Measurements from ENCODE around the gene ZNF10.

Gene ZNF10

DNA sequence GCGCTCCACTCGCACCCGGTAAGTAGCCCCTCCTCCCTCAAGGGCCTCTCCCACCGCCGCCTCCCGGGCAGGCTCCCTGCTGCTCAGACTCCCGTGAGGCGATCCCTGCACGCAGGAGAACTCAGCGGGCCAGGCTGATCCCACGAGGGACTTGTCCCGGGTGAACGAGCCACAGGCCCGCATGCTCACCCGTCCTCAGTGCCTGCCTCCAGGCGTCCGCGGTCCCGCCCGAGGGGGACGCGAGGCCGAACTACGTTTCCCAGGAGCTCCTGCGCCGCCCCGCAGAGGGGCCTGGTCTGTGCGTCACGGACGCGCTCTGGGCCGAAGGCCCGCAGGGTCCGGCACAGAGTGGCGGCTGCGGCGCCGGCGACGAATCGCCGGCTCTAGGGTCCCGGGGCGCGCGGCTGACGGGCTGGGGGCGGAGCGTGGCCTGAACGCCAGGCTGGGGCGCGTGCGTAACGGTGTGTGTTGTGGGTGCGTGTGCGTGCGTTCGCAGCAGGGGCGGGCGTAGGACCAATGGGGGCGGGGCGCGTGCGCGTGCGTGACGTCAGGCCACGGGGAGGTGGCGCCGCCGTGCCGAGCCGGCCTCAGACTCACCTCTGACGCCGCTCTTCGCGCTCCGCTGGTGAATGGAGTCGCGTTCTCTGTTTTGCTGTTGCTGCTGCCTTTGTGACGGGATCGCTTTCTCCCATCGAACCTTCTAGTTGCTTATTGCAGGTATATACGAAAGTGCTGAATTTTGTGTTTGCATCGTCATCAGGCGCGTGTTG is at the start of gene ZNF10, which contains the start of gene ZNF891:
TSS of gene ZNF10 (plus strand) at position 590 of the 770 bp plus-strand sequence. CDS start 13,866 bp downstream, outside the sequence.
TSS of gene ZNF891 (minus strand) at position 237 of the 770 bp plus-strand sequence. CDS start 8,356 bp downstream, outside the sequence.
- DNase-seq (ENCODE audit: low read depth): peak; percentile 93

DNA sequence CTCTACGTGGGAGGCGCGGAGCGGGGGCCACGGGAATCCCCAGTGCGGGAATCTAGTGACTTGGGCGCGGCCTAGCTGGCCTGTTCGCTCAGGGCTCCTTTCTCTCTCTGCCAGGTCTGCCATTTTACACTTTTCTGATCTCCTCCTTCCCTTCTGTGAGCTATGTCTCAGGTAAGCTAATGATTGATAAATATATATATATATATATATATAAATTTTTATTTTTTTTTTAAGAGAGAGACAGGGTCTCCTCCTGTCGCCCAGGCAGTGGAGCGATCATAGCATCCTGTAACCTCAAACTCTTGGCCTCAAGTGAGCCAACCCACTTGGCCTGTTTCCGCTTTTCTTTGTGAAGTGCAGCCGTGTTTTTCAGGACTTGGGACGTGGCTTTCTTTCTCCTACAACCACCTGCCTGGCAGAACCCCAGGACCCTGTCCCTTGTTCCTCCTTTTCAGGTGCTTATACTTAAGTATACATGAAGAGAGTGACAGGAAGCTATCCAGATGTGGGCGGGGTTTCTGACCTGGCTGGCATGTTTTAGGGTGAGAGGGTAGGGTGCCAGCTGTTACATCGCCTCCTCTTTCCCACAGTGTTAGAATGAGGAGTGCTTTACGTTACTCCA is 49.2 kb upstream of the ZNF10 start:
- no peak for DNase-seq (ENCODE audit: low read depth)

DNA sequence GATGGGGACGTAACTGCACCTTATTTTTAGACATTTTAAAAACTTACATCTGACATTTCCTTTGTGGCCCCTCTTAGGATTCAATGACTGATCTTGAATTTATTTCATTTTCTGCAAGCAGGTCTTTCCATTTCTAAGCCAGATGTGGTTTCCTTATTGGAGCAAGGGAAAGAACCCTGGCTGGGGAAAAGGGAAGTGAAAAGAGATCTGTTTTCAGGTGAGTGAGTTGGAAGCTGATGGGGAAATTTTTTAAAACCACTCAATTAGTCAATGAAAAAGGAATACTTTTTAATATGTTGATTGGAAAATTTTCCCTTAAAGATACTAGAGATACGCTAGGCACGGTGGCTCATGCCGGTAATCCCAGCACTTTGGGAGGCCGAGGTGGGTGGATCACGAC is 47.1 kb upstream of the ZNF10 start:
- no peak for DNase-seq (ENCODE audit: low read depth)

DNA sequence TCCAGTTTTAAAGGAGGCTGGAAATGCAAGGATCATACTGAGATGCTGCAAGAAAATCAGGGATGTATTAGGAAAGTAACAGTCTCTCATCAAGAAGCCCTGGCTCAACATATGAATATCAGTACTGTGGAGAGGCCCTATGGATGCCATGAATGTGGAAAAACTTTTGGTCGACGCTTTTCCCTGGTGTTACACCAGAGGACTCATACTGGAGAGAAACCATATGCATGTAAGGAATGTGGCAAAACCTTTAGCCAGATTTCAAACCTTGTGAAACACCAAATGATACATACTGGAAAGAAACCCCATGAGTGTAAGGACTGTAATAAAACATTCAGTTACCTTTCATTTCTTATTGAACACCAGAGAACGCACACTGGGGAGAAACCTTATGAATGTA is 24.8 kb upstream of the ZNF10 start:
- DNase-seq (ENCODE audit: low read depth): no peak

DNA sequence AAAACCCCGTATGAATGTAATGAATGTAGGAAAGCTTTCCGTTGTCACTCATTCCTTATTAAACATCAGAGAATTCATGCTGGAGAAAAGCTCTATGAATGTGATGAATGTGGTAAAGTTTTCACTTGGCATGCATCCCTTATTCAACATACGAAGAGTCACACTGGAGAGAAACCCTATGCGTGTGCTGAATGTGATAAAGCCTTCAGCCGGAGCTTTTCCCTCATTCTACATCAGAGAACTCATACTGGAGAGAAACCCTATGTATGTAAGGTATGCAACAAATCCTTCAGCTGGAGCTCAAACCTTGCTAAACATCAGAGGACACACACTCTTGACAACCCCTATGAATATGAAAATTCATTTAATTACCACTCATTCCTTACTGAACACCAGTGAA is 24.2 kb upstream of the ZNF10 start:
- DNase-seq (ENCODE audit: low read depth): no peak

DNA sequence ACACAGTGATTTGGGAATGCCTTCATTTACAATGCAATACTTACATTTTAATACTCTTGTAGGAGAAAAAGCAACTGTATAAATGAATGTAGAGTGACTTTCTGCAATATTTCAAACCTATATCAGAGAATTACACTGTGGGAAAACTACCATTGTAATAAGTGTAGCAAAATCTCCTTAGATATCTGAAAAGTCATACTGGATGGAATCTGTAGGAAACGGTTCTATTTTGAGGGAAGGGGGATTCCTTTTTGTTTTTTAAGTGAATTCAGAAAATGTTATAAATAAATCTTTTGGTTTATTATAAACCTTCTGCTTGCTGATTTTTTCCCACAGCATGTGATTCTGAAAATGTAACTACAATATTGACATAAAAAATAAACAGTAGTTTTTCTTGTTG is 23.3 kb upstream of the ZNF10 start:
- no peak for DNase-seq (ENCODE audit: low read depth)

DNA sequence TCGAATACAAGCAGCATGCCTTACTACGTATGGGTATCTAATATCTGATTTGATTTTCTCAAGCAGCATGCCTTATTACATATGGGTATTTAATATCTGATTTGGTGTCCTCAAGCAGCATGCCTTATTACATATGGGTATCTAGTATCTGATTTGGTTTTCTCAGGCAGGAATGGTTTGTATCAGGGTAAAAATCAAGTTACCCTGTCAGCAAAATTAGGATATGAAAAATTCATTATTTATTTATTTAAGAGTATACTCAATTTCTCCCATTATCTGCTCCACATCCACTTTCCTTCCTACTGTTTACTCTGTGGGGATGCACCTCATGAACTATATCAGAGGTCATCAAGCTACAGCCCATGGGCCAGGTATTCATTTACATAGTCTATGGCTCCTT is 22.3 kb upstream of the ZNF10 start:
- no peak for DNase-seq (ENCODE audit: low read depth)

DNA sequence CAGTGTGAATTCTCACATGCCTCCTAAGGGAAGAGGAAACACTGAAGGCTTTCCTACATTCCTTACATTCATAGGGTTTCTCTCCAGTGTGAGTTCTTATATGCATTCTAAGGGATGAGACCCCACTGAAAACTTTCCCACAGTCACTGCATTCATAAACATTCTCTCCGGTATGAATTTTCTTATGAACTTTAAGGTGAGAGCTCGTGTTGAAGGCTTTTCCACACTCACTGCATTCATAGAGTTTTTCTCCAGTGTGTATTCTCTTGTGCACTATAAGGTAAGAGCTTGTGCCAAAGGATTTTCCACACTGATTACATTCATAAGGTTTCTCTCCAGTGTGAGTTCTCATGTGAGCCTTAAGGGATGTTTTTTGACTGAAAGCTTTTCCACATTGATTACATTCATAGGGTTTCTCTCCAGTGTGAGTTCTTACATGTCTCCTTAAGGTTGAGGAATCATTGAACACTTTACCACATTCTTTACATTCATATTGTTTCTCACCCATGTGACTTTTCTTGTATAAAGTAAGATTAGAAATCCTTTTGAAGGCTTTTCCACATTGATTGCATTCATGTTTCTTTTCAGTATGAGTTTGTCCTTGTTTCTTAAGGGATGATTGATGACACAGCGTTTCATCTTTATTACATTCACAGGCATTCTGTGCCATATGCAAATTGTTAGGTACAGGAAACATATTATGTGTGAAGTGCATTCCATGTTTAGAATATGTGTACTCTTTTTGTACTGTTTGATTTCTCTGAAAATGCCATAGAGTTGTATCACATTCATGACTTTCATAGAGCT is 9.8 kb upstream of the ZNF10 start:
- DNase-seq (ENCODE audit: low read depth): no peak

DNA sequence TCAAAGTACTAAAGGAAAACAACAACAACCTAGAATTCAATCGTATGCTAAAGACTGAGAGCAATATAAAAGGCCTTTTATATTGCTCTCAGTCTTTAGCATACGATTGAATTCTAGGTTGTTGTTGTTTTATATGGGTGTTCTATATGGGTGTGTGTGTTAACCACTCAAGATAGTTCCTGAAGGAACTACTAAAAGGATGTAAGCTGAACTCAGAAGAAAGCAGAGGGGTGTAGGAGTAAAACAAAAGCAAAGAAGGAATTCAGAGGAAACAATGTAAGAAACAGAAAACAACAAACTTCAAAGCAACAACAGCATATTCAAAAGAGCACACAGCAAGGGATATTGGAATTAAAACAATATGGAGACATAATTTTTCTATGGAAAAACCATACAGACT is 5.8 kb upstream of the ZNF10 start:
- DNase-seq (ENCODE audit: low read depth): no peak

DNA sequence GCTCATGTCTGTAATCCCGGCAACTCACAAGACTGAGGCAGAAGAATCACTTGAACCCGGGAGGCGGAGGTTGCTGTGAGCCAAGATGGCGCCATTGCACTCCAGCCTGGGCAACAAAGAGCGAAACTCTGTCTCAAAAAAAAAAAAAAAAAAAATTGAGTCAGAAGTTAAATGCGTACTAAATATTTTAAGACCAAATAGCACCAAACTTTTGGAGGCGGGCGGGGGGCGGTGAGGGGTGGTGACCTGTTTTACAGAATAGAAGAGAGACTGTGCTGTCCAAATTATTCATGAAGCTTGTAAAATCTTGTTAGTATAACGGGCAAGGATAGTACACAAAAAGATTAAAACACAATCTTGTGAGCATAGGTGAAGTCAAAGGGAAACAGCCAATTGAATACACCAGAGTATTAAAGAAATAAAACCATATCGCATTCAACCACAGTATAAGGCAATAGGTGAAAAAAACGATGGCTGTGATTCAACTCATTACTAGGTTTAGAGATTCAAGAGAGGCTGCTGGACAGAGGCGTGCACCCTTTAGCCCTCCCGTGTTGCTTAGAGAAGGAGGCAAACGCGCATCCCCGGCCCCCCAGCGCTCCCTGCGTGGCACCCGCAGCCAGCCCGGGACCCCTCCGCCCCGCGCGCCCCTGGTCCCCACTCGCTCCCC is 924 bp upstream of the ZNF10 start:
- no peak for DNase-seq (ENCODE audit: low read depth)

DNA sequence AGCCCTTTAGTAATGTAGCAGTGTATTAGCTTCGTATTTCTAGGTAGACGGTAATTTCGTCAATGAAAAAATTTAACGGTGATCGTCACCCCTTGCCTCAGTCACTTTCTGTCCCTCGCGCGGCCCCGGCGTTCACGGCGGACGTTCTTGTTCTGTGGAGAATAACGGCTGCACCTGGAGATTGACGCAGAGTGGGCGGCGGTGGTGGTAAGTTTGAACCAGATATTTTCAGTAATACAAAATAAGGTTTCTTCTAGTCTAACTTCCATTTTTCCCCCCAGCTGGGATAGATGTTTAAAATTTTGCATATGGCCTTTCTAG is 341 bp downstream of the ZNF10 start:
- no peak for DNase-seq (ENCODE audit: low read depth)

DNA sequence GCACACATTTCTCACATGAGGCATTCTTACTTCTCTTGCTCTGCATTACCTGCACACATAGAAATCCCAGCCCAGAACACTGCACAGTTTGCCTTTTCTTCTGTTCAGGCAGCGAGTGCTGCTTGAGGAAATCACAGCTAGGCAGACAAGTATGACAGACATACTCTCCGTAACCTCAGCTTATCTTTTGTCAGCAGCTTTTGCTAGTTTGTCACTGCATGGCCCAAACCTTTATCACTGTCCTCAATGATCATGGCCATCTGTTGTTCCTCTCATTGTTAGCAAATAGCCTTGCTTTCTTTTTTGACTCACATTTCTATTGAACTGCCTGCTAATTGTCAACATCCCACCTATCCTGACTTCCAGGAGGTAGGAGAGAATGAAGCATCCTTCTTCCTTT is 5.3 kb downstream of the ZNF10 start:
- DNase-seq (ENCODE audit: low read depth): no peak

DNA sequence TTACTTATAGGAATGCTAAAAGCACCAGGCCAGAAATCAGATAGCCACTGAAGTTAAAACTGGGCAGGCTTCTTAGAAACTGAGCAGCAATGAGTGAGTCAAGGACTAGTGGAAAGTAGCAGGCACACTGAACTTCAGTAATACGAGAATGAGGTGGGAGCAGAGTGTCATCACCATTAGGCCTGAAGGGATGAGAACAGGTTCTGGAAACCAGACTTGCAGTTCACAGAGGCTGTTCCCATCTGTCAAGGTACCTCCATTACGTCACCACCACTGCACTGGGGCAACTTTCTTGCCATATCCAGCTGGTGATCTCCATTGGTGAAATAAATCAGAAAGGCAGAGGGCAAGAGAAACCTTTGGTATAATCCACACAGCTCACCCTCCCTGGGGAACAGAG is 15.6 kb downstream of the ZNF10 start:
- no peak for DNase-seq (ENCODE audit: low read depth)

DNA sequence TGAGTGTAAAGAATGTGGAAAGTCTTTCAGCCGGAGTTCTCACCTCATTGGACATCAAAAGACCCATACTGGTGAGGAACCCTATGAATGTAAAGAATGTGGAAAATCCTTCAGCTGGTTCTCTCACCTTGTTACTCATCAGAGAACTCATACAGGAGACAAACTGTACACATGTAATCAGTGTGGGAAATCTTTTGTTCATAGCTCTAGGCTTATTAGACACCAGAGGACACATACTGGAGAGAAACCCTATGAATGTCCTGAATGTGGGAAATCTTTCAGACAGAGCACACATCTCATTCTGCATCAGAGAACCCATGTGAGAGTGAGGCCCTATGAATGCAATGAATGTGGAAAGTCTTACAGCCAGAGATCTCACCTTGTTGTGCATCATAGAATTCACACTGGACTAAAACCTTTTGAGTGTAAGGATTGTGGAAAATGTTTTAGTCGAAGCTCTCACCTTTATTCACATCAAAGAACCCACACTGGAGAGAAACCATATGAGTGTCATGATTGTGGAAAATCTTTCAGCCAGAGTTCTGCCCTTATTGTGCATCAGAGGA is 25.8 kb downstream of the ZNF10 start:
- no peak for DNase-seq (ENCODE audit: low read depth)

DNA sequence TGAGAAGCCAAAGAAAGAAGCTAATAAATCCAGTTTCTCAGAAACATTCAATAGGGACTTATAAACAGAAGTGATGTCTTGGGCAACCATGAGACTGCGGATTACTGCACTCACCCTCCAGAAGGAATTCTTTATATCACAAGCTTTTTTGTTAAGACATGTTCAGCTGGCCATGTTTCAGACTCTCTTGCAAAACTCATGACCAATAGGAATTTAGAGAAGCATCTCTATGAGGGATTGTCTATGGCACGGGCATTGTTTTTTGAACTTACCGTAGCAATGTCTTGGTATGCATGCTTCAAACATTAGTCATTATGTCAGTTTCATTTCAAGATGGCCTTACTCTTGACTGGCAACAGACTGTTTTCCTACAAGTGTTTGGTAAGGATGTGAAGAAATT is 35.3 kb downstream of the ZNF10 start:
- no peak for DNase-seq (ENCODE audit: low read depth)

DNA sequence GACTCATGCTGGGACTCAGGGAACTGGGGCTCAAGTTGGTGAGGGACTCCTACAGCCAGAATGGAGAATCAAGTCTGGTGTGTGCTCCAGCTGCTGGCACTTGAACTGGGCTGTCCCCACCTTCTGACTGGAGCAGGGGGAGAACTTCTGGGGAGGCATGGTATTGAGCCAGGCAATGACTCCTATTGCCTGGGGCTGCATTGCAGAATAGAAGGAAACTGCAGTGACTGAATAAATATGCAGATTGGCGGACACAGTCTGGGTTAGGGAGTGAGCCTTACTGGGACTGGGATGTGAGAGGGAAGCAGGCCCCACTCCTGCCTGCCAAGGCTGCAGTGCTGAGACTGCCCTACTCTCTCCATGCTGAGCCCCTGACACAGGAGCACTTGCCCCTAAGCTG is 42.1 kb downstream of the ZNF10 start:
- no peak for DNase-seq (ENCODE audit: low read depth)

DNA sequence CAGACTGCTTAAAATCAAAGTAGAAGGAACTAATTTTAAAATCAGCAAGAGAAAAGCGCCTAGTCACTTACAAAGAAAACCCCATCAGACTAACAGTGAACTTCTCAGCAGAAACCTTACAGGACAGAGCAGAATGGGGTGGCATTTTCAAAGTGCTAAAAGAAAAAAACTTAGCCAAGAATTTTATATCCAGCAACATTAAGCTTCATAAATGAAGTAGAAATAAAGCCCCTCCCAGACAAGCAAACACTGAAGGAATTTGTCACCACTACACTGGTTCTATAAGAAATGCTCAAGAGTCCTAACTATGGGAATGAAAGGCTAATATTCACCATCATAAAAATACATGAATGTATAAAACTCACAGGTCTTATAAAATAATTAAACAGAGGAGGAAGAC is 44.5 kb downstream of the ZNF10 start:
- no peak for DNase-seq (ENCODE audit: low read depth)

DNA sequence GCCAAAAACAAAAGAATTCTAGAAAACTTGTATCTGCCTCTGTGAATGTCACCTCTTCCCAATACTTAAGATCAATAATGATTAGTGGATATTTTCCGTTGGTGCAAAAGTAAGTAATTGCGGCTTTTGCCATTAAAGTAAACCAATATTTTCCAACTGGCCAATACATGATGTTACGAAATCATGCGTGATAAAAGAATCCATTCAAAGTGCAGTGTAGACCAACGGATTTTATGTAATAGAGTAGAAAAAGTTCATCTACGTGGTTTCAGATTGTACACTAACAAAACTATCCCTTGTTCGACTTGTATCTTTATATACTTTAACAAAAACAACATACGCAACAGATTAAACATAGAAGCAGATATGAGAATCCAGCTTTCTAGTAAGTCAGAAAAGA is 50.2 kb downstream of the ZNF10 start:
- no peak for DNase-seq (ENCODE audit: low read depth)

DNA sequence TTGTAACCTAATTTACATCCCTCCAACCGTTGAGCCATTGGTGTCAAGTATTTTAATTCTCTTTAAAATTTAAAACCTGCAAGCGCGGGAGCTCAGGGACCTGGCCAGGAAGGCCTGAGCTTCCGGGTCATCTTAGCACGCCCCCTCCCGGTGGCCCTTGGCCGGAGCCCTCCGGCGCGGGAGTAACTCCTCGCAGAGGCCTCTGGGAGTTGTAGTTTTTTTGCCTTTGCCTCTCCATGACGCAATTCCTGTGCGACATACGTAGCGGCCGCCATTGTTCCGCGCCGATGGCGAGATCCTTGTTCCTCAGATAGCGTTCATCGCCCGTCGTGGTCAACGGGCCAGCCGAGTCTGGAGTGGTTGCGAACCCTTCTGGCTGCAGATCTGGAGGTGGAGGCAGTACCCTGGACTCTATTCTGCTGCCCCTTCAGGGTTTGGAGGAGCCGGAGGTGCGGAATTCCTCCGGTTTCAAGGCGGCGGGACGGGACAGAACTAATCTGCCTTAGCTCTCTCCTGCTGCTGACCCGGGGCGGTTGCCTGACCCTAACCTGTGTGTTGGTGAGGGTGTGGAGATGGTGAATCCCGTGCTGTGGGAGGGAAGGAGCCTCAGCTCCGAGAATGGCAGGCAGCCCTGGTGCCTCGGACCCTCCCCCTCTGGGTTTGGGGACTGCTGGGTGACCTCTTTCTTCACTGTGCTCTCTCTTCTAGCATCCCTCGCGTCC is 51.0 kb downstream of the ZNF10 start, which contains the start of gene ZNF268:
TSS of gene ZNF268 (plus strand) at position 258 of the 722 bp plus-strand sequence. CDS start 503 bp downstream, outside the sequence.
- DNase-seq (ENCODE audit: low read depth): peak; percentile 80

DNA sequence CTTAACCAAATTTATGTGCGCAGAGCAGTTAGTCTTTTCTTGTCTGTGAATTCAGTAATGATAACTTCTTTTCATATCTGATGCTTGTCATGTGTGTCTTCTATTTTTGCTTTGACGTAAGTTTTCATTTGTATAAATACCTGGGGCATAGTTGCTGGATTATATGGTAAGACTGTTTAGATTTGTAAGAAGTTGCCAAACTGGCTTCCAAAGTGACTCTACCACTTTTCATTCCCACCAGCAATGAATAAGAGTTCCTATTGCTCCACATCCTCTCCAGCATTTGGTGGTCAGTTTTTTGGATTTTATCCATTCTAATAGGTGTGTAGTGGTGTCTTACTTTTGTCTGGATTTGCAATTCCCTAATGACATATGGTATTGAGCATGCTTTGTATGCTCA is 59.7 kb downstream of the ZNF10 start:
- no peak for DNase-seq (ENCODE audit: low read depth)

DNA sequence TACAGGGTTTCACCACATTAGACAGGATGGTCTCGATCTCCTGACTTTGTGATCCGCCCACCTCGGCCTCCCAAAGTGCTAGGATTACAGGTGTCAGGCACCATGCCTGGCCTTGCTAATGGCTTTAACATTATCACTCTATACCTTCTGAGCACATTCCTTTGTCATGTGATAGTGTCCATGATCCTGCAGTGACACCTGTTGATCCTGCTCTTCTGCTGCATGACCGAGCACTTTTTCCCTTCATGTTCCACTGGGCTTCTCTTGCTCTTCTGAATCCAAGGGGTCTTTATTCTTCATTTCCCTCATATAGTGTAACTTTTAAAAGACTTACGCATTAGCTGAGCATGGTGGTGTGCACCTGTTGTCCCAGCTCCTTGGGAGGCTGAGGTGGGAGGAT is 62.4 kb downstream of the ZNF10 start:
- no peak for DNase-seq (ENCODE audit: low read depth)

Data from activated T-helper 1 cell treated with Interleukin-2 at 50 U/mL for 16 hours (primary cell).